H4 (cell line): ENCODE measurements around the gene HDAC5. TPM values are rescaled to one million over a fixed set of nuclear protein-coding genes. Genes with fewer than 3 reads are reported as not detected.
"Not testable (repeated sequence)": the region's sequence is repeated elsewhere in the genome, so short reads cannot be mapped to it uniquely, and the experiment has no call there.

Experiments used
- DNase-seq: peaks from one replicate; pipeline ENCODE4 v3.0.0-alpha.2; 2015; ENCODE audit warnings: low spot score
- total RNA-seq: library from RNA; depleted of rRNA; stranded (reverse); fragments of >200 nt; shearing (Covaris generic); gene quantifications from 2 replicates; pipeline ENCODE4 v1.2.3, GENCODE V29; 2014

The HDAC5 gene
- total RNA-seq, 1 experiment from 2014 or later = 13.7 TPM

DNA sequence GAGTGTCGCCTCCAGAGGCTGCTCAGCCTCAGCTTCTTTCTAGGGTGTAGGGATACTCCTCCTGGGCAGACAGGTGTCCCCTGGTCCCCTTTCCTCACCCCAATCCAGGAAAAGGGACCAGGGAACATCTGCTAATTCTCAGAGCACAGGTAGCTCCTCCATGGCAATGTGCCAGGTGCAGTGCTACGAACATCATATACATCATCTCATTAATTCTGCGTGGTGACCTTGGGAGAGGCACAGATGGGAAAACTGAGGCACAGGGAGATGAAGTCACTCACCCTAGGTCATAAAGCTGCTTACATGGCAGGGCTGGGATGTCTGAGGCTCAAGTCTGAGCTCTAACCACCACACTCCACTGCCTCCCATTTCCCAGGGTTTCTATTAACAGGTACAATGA is 11.7 kb downstream of the HDAC5 start:
- DNase-seq = no peak

DNA sequence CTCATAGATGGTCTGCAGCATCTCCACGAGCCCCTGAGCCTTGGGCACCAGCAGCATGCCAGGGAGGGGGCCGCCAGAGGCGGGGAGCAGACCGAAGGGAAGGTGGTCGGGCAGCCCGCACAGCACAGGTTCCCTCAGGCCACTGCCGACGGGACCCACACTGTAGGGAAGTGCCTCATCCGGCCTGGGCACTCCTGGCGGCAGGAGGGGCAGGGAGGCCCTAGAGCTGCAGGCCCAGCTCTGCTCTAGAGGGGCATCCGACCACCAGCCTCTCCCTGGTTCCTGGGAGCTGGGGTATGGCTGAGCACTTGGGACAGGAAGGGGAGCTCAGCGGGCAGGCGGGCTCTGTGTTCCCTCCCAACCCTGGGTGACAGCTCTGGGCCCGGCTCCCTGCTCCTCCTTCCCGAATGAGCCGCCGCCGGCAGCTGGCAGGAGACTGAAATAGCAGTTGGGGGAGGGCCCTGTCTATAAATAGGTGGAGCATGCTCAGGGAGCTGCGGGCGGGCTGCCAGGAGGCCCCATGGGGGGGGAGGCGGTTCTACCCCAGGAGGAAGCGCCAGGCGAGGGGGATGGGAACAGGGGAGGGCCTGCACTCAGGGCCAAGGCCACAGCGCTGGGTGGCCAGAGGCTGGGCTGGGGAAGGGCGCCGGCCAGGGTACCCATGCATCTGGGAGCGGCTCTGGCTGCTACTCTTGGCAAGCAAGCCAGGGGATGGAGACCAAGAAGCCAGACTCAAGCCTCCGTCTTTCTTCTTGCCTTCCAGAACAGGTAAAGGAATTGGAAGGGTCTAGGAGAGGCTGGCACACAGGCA is 12.4 kb downstream of the HDAC5 start:
- DNase-seq = peak; percentile 86

DNA sequence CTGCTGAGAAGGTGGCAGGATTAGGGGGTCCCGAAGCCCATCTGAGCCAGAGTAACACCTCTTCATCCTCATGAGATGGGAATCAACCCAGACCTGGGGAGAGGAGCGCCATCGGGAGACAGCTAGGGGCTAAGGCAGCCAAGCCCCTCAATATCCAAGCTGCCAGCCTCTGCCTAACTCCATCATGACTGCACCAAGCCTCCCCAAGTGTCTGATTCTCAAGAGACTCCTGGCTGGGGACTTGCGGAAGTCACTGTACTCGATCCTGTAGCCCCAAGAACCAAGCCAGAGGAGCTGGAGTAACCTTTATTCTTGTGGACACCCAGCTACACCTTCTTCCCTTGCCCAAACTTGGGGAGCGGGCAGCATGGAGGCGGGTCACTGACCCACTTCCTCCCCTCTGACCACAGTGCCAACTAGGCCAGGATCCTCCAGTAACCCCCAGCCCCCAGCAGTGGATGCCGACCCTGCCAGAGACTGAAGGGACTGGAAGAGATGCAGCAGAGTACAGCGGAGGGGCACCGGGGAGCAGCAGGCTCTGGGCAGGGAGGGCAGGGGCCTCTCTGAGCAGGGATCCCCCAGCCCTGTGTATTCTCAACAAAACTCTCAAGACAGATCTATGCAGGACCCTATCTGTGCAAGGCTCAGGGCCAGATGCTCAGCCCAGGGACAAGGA is 13.3 kb downstream of the HDAC5 start:
- no peak for DNase-seq

DNA sequence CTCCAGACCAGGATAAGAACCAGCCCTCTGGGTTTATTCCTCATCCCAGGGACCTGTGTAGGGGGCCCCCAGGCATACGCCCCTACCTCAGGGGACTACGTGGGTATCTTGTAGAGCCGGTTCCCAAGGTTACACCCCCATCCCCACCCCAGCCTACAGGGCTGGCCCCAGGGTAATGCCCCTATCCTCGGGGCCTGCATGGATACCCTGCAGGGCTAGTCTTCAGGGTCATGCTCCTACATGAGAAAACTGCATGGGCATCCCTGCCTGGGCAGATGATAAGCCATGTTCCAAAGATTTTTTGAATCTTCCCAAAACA is 14.2 kb downstream of the HDAC5 start:
- DNase-seq = no peak

DNA sequence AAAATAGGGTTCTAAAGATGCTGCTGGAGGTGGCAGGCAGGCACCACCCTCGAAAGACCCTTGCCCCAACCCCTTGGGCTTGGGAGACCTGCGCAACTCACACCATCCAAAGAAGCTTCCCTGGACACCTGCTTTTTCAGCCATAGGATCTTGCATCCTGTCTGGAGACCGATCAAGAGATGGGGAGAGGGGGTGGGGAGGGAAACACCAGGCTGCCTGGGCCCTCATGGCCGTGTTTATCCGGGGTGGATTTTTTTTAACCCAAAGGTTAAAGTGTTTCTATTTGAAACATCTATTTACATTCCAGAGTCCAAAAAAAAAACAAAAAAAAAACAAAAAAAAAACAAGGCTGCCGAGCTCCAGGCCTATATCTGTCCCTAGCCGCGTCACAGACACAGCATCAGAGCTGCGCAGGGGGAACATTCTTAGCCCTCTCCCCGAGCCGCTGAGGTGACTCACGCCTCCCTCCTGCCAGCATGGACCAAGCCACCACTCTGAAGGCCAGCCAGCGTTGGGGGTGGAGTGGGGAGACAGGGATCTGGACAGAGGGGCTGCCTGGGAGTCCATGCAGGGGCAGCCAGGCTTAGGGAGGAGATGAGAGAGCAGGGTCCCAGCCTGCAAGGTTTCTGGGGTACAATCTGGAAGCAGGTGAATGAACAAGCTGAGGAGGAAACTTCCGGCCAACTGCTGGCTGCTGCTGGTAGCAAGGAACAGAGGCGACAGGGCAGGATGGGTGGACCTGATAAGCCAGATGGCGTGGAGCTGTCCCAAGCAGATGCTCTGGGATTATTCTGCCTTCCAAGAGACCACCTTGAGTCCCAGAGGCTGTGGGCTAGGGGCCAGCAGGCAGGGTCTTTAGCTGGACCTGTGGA is 14.8 kb downstream of the HDAC5 start:
- peak; percentile 96 for DNase-seq

DNA sequence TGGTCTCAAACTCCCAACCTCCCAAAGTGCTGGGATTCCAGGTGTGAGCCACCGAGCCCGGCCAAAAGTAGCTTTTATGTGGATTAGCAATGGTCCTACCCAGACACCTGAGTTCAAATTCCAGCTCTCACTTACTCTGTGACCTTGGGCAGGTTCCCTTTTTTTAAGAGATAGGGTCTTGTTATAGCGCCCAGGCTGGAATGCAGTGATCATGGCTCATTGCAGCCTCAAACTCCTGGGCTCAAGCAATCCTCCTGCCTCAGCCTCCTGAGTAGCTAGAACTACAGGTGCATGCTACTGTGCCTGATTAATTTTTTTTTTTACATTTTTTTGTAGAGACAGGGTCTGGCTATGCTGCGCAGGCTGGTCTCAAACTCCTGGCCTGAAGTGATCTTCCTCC is 16.6 kb downstream of the HDAC5 start:
- DNase-seq = no peak

DNA sequence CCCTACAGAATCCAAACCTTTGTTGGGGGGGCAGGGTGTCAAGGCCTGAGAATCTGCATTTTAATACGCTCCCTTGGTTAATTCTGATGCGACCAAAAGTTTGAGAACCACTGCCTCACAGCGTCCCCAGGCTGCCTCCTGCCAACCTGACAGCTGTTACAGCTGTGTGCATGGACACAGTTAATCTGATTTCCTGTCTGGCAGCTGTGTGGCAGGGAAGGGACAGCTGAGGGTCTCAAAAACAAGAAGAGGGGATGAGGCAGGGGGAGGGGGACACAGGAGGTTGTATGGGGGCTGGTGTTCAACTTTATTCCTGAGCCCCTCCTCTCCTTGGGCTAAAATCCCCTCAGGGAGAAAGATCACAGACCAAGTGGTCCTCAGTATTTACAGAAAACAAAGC is 17.5 kb downstream of the HDAC5 start:
- DNase-seq = no peak

DNA sequence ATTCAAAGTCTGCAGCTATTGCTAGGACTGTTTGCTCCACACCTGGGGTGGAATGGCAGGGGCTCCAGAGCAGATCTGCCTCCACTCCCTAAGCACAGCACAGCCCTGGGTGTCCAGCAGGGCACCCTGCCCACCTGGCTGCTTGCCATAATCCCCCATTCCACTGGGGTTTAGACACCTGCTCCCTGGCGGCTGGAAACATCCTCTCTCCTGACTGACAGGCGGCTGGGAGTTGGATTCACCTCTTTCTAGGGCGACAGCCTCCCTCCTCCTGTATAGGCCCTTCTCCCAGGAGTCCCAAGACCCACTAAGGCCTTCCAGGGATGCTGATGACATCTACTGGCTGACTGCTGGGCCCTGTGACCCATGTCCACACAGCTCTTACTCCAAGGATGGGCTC is 18.0 kb downstream of the HDAC5 start:
- DNase-seq = no peak

DNA sequence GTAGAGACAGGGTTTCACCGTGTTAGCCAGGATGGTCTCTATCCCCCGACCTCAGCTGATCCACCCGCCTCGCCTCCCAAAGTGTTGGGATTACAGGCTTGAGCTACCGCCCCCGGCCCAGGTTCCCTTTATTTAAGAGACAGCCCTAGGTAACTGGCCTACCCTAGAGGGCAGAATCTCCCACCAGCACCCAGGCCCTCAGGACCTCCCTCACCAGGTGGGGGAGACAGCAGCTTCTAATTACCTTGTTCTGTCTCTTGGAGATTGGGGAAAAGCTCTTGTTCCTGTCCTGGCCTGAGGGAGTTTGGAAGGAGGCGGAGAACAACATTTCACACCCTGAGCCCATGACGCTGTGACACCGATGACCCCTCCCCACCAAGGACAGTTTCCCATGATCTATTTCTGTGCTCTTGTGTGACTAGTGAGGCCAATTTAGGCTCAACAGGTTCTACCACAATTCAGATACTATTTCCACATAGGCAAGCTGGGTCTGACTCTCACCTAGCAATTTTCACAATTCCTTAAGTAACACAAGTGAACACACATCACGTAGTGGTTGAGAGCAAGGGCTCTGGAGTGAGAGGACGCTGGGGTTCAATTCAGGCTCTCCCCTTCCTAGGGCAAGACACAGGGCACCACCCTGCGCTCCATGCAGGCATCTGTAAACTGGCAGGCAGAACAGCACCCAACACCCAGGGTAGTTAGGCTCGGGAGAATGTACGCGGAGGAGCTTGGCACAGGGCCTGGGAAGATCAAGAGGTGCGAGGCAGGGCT is 20.4 kb downstream of the HDAC5 start:
- DNase-seq = no peak

DNA sequence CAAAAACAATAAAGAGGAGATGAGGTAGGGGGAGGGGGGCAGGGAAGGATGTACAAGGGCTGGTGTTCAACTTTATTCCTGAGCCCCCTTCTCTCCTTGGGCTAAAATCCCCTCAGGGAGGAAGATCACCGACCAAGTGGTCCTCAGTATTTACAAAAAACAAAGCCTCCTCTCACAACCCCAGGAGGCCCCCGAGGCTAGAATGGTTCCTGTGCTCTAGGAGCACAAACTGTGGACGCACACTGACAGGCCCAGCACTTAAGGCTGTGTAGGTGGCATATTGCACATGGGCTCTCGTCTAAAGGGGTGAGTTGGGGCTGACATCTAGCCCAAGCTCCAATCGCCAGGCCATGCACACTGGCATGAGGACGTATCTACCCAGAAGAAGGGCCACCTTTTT is 21.6 kb downstream of the HDAC5 start:
- DNase-seq = not testable (repeated sequence)

DNA sequence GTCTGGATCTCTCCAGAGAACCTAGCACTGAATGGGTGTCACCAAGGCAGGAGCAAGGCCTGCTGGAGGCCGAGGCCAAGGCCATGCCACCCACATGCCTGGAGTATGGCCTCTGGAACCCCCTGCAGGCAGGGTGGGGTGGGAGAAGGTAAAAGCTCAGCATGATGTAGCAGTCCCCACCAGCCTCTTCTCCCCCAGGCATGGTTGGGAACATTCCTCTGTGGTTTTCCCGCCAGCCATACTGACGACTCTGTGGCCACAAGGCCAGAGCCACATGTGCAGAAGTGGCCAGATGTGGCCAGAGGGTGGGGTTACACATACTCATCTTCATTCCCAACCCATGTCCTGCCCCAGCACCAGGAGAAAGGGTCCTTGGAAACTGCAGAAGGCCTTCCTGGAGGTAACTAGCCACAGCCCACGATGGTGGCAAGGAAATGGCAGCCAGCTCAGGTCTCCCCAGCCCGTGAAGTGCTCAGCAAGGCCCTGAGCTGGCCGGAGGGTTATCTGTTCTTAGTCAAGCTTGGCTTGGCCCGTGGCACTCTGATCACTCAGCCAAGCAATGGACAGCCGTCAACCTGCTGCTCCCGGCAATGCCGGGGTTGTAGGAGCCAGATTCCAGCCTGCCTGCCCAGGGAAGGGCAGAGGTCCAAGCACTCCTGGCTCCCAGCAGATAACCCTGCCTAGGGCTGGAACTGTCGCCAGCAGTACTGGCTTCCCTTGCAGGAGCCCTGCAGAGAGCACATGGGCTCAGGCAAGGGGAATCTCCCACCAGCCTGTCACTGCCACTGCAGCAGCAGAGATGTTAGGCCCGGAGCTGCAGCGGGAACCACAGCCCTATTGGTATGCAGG is 26.1 kb downstream of the HDAC5 start:
- peak; percentile 68 for DNase-seq

DNA sequence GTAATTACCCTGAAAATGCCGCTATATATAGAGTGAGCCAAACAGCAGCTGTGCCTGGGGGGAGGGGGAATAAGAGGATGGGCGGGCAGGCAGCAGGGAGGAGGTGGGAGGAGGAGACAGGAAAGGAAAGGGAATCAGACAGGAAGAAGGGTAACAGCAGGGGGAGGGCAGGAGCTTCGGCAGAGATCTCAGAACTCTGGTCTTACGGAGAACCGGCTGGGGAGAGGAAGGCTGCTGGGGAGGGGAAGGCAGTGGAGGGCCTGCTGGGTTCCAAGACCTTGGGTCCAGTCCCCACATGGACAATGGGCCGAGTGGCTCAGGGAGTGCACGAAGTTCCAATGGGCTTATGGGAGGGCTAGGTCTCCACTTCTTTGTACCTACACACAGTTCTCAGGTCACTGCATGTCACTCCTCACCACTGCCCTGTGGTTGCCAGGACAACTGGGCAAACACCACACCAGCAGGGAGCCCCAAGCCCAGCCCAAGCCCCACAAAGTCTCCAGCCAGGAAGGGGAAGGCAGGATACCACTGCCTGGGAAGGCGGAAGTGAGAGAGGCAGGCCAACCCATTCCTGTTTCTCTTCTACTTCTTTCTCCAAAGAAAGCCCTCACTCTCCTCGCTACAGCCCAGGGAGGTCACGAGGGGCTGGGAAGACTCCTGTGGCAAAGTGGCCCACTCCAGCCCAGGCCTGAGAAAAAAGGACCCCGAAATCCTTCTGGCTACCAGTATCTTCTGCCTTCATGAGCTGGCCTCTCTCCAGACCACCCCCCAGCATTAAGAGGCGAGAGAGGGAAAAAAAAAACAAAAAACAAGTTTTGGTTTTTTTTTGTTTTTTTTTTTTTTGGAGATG is 27.6 kb downstream of the HDAC5 start:
- DNase-seq = peak; percentile 96

DNA sequence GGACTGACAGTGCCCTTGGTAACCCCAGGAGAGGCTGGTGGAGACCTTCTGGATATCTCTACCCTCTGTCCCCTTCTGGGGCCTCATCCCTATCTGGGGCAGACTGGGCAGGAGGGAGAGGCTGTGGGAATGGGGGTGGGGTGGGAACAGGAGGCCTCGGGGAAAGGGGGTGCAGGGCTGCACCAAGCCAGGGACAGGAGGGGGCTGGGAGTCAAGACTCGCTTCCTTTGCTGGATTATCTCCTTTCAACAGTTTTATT is 28.1 kb downstream of the HDAC5 start:
- DNase-seq = no peak

DNA sequence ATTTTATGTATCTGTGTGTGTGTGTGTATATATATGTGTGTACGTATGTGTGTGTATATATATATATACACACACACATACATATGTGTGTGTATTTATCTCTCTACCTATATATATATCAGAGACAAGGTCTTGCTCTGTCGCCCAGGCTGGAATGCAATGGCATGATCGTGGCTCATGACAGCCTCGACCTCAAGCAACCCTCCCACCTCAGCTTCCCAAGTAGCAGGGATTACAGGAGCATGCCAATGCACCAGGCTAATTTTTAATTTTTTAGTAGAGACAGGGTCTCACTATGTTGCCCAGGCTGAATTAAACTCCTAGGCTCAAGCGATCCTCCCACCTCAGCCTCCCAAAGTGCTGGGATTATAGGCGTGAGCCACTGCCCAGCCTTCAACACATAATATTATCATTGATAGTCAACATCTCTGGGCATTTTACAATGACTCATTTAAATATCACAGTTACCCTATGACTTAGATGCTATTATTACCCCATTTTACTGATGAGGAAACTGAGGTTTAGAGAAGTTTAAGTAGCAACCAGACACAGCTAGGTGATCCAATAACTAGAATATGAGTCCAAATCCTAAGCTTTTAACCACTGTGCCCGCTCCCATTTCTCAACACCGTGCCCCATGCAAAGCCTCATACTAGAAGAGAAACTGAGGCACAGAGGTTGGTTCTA is 28.6 kb downstream of the HDAC5 start:
- no peak for DNase-seq

DNA sequence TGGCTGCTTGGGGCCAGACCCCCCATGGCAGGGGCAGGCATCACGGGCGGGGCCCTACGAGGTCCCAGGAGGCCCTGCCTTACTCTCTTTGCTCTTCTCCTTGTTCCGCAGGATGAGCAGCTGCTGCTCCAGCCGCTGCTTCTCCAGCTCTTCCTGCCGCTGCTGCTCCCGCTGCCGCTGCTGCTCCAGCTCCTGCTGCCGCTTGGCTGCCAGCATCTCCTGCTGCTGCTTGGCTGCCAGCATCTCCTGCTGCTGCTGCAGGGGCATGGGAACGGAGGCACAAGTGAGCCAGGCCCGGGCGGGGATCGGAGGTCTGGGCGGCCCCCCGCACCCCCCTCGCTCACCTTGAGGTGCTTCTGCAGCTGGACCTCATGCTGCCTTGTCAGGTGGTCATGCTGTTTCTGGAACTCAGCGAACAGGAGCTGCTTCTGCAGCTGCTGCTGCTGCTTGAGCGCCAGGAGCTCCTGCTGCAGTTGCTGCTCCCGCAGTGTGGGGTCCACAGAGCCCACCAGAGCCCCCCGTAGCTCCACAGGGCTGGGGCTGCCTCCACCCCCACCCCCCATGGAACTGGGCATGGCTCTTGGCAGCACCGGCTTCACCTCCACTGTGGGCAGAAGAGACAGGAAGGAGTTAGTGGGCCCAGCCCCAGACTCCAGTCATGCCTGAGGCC is 30.1 kb downstream of the HDAC5 start:
- DNase-seq = no peak

DNA sequence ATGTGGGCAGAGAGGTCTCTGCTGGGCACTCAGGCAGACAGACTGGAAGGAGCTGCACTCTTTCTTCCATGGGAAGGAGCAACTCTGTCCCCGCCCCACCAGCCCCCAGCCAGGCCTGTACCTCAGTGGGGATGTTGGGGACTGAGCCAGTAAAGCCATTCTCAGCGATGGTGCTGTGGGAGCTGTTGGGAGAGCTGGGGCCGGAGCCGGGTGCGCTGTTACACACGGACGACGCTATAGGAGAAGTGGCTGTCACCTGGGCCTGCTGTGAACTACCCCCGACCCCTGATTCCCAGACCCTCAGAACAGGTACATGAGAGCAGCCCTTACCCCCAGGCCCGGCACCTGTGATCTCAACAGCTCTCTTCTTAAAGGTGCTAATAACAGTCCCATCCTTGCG is 31.4 kb downstream of the HDAC5 start:
- no peak for DNase-seq

DNA sequence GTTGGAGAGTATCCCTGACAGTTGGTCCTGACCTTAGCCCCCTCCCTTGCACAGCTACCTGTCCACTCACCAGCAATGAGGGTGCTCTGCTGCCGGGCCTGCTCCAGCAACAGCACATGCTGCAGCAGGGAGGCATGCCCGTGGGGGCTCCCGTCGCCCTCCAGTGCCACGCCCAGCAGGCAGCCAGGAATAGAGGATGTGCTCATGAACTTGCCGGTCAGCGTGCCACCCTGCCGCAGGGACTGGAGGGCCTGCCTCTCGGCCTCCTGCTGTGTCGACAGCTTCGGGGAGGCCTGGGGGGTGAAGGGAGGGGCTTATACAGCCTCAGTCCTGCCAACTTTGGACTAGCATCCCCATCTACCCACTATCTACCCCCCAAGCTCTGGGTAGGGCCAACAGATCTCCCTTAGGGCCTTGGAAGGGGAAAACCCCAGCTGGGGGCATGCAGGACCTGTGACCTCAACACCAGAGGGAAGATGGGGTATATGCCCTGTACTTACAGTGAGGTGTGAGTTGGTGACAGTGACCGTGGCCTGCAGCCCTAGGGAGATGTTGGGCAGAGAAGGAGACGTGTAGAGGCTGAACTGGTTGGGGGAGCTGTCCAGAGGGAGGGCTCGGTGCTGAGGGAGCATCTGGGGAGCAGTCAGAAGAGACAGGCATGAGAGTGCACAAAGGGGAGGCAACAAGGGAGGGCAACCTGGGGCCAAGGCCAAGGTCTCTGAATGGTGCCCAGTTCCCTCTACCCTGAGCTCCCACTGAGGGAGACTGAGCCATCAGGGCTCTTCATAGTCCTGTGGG is 32.0 kb downstream of the HDAC5 start:
- DNase-seq = no peak

DNA sequence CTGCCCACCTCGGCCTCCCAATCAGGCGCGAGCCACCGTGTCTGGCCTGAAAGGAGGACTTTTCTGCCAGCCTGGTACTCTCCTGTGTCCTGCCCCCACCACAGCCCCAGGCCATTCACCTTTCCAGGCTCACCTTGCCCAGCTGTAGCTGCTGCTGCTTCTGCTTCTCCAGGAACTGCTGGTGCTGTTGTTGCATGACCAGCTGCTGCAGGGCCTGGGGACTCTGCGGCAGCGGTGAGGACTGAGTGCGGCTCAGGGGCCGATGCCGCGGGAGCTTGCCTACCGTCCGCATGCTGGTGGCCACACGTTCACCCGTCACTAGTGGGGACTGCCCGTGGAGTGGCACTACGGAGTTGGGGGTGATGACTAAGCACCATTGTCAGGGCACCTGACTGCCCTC is 35.2 kb downstream of the HDAC5 start:
- no peak for DNase-seq
